ENCODE results near the gene CDH13.

CDH13 gene

GRCh38 chr16:83721676-83722075 is 1094.9 kb downstream of the CDH13 start:
- Histone ChIP-seq H3K27me3 (replicated peaks; ENCODE audit: control insufficient read depth, insufficient read depth, low read length) (no peaks in the 10 kb centered on the region), H3K9me3 (ENCODE audit: control insufficient read depth, low read length) (no peaks in the 10 kb centered on the region), H3K4me3 (ENCODE audit: low read length) (no peak overlapping the region), H3K4me1 (ENCODE audit: control insufficient read depth, insufficient read depth, low read length) (no peaks in the 10 kb centered on the region), H3K36me3 (ENCODE audit: control insufficient read depth, insufficient read depth, low read length, severe bottlenecking) (no peaks in the 10 kb centered on the region), H3K9ac (ENCODE audit: low read length) (no peak overlapping the region)
- no peak for DNase-seq (ENCODE audit: low read depth)

GRCh38 chr16:83722456-83723183 is 1095.9 kb downstream of the CDH13 start:
- H3K9ac ChIP-seq (ENCODE audit: low read length), result no peak overlapping the region
- no peaks in the 10 kb centered on the region for H3K4me1 ChIP-seq (ENCODE audit: control insufficient read depth, insufficient read depth, low read length)
- no peak overlapping the region for H3K4me3 ChIP-seq (ENCODE audit: low read length)
- DNase-seq (ENCODE audit: low read depth), result no peak
- no peaks in the 10 kb centered on the region for H3K36me3 ChIP-seq (ENCODE audit: control insufficient read depth, insufficient read depth, low read length, severe bottlenecking)
- H3K9me3 ChIP-seq (ENCODE audit: control insufficient read depth, low read length), result no peaks in the 10 kb centered on the region
- no peaks in the 10 kb centered on the region for H3K27me3 ChIP-seq (replicated peaks; ENCODE audit: control insufficient read depth, insufficient read depth, low read length)

- no peak overlapping the region for H3K9ac ChIP-seq (ENCODE audit: low read length)
- H3K27me3 ChIP-seq (replicated peaks; ENCODE audit: control insufficient read depth, insufficient read depth, low read length), result no peaks in the 10 kb centered on the region
- no peaks in the 10 kb centered on the region for H3K4me1 ChIP-seq (ENCODE audit: control insufficient read depth, insufficient read depth, low read length)
- no peak for DNase-seq (ENCODE audit: low read depth)
- H3K4me3 ChIP-seq (ENCODE audit: low read length), result no peak overlapping the region
- H3K9me3 ChIP-seq (ENCODE audit: control insufficient read depth, low read length), result no peaks in the 10 kb centered on the region
- H3K36me3 ChIP-seq (ENCODE audit: control insufficient read depth, insufficient read depth, low read length, severe bottlenecking), result no peaks in the 10 kb centered on the region
Measured at GRCh38 chr16:83723244-83723643, 1096.5 kb downstream of the CDH13 start.

GRCh38 chr16:83723901-83724300 is 1097.1 kb downstream of the CDH13 start:
- H3K4me1 ChIP-seq (ENCODE audit: control insufficient read depth, insufficient read depth, low read length), result no peaks in the 10 kb centered on the region
- no peak overlapping the region for H3K9ac ChIP-seq (ENCODE audit: low read length)
- no peak overlapping the region for H3K4me3 ChIP-seq (ENCODE audit: low read length)
- no peaks in the 10 kb centered on the region for H3K9me3 ChIP-seq (ENCODE audit: control insufficient read depth, low read length)
- H3K27me3 ChIP-seq (replicated peaks; ENCODE audit: control insufficient read depth, insufficient read depth, low read length), result no peaks in the 10 kb centered on the region
- no peaks in the 10 kb centered on the region for H3K36me3 ChIP-seq (ENCODE audit: control insufficient read depth, insufficient read depth, low read length, severe bottlenecking)
- no peak for DNase-seq (ENCODE audit: low read depth)

- no peaks in the 10 kb centered on the region for H3K9me3 ChIP-seq (ENCODE audit: control insufficient read depth, low read length)
- no peak overlapping the region for H3K9ac ChIP-seq (ENCODE audit: low read length)
- no peaks in the 10 kb centered on the region for H3K36me3 ChIP-seq (ENCODE audit: control insufficient read depth, insufficient read depth, low read length, severe bottlenecking)
- DNase-seq (ENCODE audit: low read depth), result no peak
- no peaks in the 10 kb centered on the region for H3K4me1 ChIP-seq (ENCODE audit: control insufficient read depth, insufficient read depth, low read length)
- no peak overlapping the region for H3K4me3 ChIP-seq (ENCODE audit: low read length)
- H3K27me3 ChIP-seq (replicated peaks; ENCODE audit: control insufficient read depth, insufficient read depth, low read length), result no peaks in the 10 kb centered on the region
Measured at GRCh38 chr16:83724585-83724984, 1097.8 kb downstream of the CDH13 start.

- Histone ChIP-seq H3K4me3 (ENCODE audit: low read length) (no peak overlapping the region), H3K9ac (ENCODE audit: low read length) (no peak overlapping the region), H3K27me3 (replicated peaks; ENCODE audit: control insufficient read depth, insufficient read depth, low read length) (no peaks in the 10 kb centered on the region), H3K36me3 (ENCODE audit: control insufficient read depth, insufficient read depth, low read length, severe bottlenecking) (no peaks in the 10 kb centered on the region), H3K9me3 (ENCODE audit: control insufficient read depth, low read length) (no peaks in the 10 kb centered on the region), H3K4me1 (ENCODE audit: control insufficient read depth, insufficient read depth, low read length) (no peaks in the 10 kb centered on the region)
- no peak for DNase-seq (ENCODE audit: low read depth)
Measured at GRCh38 chr16:83725313-83725712, 1098.5 kb downstream of the CDH13 start.

GRCh38 chr16:83727018-83727417 is 1100.2 kb downstream of the CDH13 start:
- H3K4me1 ChIP-seq (ENCODE audit: control insufficient read depth, insufficient read depth, low read length), result no peaks in the 10 kb centered on the region
- no peaks in the 10 kb centered on the region for H3K36me3 ChIP-seq (ENCODE audit: control insufficient read depth, insufficient read depth, low read length, severe bottlenecking)
- H3K27me3 ChIP-seq (replicated peaks; ENCODE audit: control insufficient read depth, insufficient read depth, low read length), result no peaks in the 10 kb centered on the region
- H3K9me3 ChIP-seq (ENCODE audit: control insufficient read depth, low read length), result no peaks in the 10 kb centered on the region
- H3K4me3 ChIP-seq (ENCODE audit: low read length), result no peak overlapping the region
- DNase-seq (ENCODE audit: low read depth), result no peak
- no peak overlapping the region for H3K9ac ChIP-seq (ENCODE audit: low read length)

GRCh38 chr16:83727751-83728352 is 1101.1 kb downstream of the CDH13 start:
- no peaks in the 10 kb centered on the region for H3K4me1 ChIP-seq (ENCODE audit: control insufficient read depth, insufficient read depth, low read length)
- H3K4me3 ChIP-seq (ENCODE audit: low read length), result no peak overlapping the region
- H3K9ac ChIP-seq (ENCODE audit: low read length), result no peak overlapping the region
- no peaks in the 10 kb centered on the region for H3K27me3 ChIP-seq (replicated peaks; ENCODE audit: control insufficient read depth, insufficient read depth, low read length)
- no peak for DNase-seq (ENCODE audit: low read depth)
- no peaks in the 10 kb centered on the region for H3K36me3 ChIP-seq (ENCODE audit: control insufficient read depth, insufficient read depth, low read length, severe bottlenecking)
- H3K9me3 ChIP-seq (ENCODE audit: control insufficient read depth, low read length), result no peaks in the 10 kb centered on the region

GRCh38 chr16:83728492-83728891 is 1101.7 kb downstream of the CDH13 start:
- Histone ChIP-seq H3K9ac (ENCODE audit: low read length) (no peak overlapping the region), H3K9me3 (ENCODE audit: control insufficient read depth, low read length) (no peaks in the 10 kb centered on the region), H3K4me1 (ENCODE audit: control insufficient read depth, insufficient read depth, low read length) (no peaks in the 10 kb centered on the region), H3K4me3 (ENCODE audit: low read length) (no peak overlapping the region), H3K27me3 (replicated peaks; ENCODE audit: control insufficient read depth, insufficient read depth, low read length) (no peaks in the 10 kb centered on the region), H3K36me3 (ENCODE audit: control insufficient read depth, insufficient read depth, low read length, severe bottlenecking) (no peaks in the 10 kb centered on the region)
- no peak for DNase-seq (ENCODE audit: low read depth)

GRCh38 chr16:83730812-83731211 is 1104.0 kb downstream of the CDH13 start:
- no peaks in the 10 kb centered on the region for H3K4me1 ChIP-seq (ENCODE audit: control insufficient read depth, insufficient read depth, low read length)
- no peak overlapping the region for H3K4me3 ChIP-seq (ENCODE audit: low read length)

GRCh38 chr16:83732536-83732935 is 1105.8 kb downstream of the CDH13 start:
- H3K36me3 ChIP-seq (ENCODE audit: control insufficient read depth, insufficient read depth, low read length, severe bottlenecking), result no peaks in the 10 kb centered on the region
- no peaks in the 10 kb centered on the region for H3K4me1 ChIP-seq (ENCODE audit: control insufficient read depth, insufficient read depth, low read length)
- DNase-seq (ENCODE audit: low read depth), result no peak
- no peak overlapping the region for H3K4me3 ChIP-seq (ENCODE audit: low read length)
- H3K9ac ChIP-seq (ENCODE audit: low read length), result no peak overlapping the region
- no peaks in the 10 kb centered on the region for H3K27me3 ChIP-seq (replicated peaks; ENCODE audit: control insufficient read depth, insufficient read depth, low read length)
- peaks cover 10% of the 10 kb centered on the region for H3K9me3 ChIP-seq (ENCODE audit: control insufficient read depth, low read length)

More at GRCh38 chr16:83730812-83731211, 1104.0 kb downstream of the CDH13 start:
- H3K9me3 ChIP-seq (ENCODE audit: control insufficient read depth, low read length), result peaks cover 10% of the 10 kb centered on the region
- no peaks in the 10 kb centered on the region for H3K27me3 ChIP-seq (replicated peaks; ENCODE audit: control insufficient read depth, insufficient read depth, low read length)
- H3K36me3 ChIP-seq (ENCODE audit: control insufficient read depth, insufficient read depth, low read length, severe bottlenecking), result no peaks in the 10 kb centered on the region
- no peak overlapping the region for H3K9ac ChIP-seq (ENCODE audit: low read length)
- no peak for DNase-seq (ENCODE audit: low read depth)

Data from adipocyte (in vitro differentiated cells).